WTC11 (cell line): ENCODE data around the gene GIT1.

Experiments
- CREB1 ChIP-seq: sonication (generic); formaldehyde crosslinking; IDR thresholded peaks from 2 replicates; pipeline ENCODE4 v1.8.0; 2023; ENCODE audit warnings: mild to moderate bottlenecking, missing genetic modification reagents
- ESRRA ChIP-seq: sonication (generic); formaldehyde crosslinking; IDR thresholded peaks from 2 replicates; pipeline ENCODE4 v1.8.1; 2022; ENCODE audit warnings: mild to moderate bottlenecking, missing genetic modification reagents, borderline replicate concordance
- ETV6 ChIP-seq: sonication (generic); formaldehyde crosslinking; IDR thresholded peaks from 2 replicates; pipeline ENCODE4 v1.8.1; 2022; ENCODE audit warnings: mild to moderate bottlenecking, missing genetic modification reagents
- GABPB1 ChIP-seq: sonication (generic); formaldehyde crosslinking; IDR thresholded peaks from 2 replicates; pipeline ENCODE4 v1.8.1; 2023; ENCODE audit warnings: mild to moderate bottlenecking, missing genetic modification reagents
- MAX ChIP-seq: sonication (generic); formaldehyde crosslinking; IDR thresholded peaks from 2 replicates; pipeline ENCODE4 v1.8.0; 2022; ENCODE audit warnings: mild to moderate bottlenecking, missing genetic modification reagents
- NFYB ChIP-seq: sonication (generic); formaldehyde crosslinking; conservative IDR thresholded peaks from 2 replicates; pipeline ENCODE4 v1.8.0; 2022; ENCODE audit warnings: low read depth, missing genetic modification reagents
- TEAD4 ChIP-seq: sonication (generic); formaldehyde crosslinking; IDR thresholded peaks from 2 replicates; pipeline ENCODE4 v1.8.0; 2022; ENCODE audit warnings: mild to moderate bottlenecking, missing genetic modification reagents
- ZNF232 ChIP-seq: sonication (generic); formaldehyde crosslinking; IDR thresholded peaks from 2 replicates; pipeline ENCODE4 v1.8.0; 2022; ENCODE audit warnings: mild to moderate bottlenecking, missing genetic modification reagents
- TF ChIP-seq, protein P1 (sequence below): fragments of 200-600 bp; IDR thresholded peaks from 2 replicates; pipeline ENCODE4 v1.8.0; 2022; ENCODE audit warnings: antibody characterized with exemption
- TF ChIP-seq, protein P2 (sequence below): sonication (generic); formaldehyde crosslinking; IDR thresholded peaks from 2 replicates; pipeline ENCODE4 v1.8.1; 2023; ENCODE audit warnings: mild to moderate bottlenecking, missing genetic modification reagents
- TF ChIP-seq, protein P3 (sequence below): fragments of 250-450 bp; sonication (Bioruptor Pico); conservative IDR thresholded peaks from 2 replicates; pipeline ENCODE4 v1.9.0; 2021; ENCODE audit warnings: mild to moderate bottlenecking
- TF ChIP-seq, protein P4 (sequence below): sonication (generic); formaldehyde crosslinking; IDR thresholded peaks from 2 replicates; pipeline ENCODE4 v1.8.1; 2022; ENCODE audit warnings: low read depth, mild to moderate bottlenecking, moderate library complexity, missing genetic modification reagents, borderline replicate concordance

- no peak for TF ChIP-seq MAX (CRISPR knock-in tag)
- TF ChIP-seq, protein P1, sequence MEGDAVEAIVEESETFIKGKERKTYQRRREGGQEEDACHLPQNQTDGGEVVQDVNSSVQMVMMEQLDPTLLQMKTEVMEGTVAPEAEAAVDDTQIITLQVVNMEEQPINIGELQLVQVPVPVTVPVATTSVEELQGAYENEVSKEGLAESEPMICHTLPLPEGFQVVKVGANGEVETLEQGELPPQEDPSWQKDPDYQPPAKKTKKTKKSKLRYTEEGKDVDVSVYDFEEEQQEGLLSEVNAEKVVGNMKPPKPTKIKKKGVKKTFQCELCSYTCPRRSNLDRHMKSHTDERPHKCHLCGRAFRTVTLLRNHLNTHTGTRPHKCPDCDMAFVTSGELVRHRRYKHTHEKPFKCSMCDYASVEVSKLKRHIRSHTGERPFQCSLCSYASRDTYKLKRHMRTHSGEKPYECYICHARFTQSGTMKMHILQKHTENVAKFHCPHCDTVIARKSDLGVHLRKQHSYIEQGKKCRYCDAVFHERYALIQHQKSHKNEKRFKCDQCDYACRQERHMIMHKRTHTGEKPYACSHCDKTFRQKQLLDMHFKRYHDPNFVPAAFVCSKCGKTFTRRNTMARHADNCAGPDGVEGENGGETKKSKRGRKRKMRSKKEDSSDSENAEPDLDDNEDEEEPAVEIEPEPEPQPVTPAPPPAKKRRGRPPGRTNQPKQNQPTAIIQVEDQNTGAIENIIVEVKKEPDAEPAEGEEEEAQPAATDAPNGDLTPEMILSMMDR = no peak
- TF ChIP-seq, protein P2, sequence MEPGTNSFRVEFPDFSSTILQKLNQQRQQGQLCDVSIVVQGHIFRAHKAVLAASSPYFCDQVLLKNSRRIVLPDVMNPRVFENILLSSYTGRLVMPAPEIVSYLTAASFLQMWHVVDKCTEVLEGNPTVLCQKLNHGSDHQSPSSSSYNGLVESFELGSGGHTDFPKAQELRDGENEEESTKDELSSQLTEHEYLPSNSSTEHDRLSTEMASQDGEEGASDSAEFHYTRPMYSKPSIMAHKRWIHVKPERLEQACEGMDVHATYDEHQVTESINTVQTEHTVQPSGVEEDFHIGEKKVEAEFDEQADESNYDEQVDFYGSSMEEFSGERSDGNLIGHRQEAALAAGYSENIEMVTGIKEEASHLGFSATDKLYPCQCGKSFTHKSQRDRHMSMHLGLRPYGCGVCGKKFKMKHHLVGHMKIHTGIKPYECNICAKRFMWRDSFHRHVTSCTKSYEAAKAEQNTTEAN (CRISPR knock-in tag) = no peak
- TF ChIP-seq ETV6 (CRISPR knock-in tag) = no peak
- TF ChIP-seq TEAD4 (CRISPR knock-in tag) = no peak
- no peak for TF ChIP-seq NFYB (CRISPR knock-in tag)
- TF ChIP-seq, protein P3, sequence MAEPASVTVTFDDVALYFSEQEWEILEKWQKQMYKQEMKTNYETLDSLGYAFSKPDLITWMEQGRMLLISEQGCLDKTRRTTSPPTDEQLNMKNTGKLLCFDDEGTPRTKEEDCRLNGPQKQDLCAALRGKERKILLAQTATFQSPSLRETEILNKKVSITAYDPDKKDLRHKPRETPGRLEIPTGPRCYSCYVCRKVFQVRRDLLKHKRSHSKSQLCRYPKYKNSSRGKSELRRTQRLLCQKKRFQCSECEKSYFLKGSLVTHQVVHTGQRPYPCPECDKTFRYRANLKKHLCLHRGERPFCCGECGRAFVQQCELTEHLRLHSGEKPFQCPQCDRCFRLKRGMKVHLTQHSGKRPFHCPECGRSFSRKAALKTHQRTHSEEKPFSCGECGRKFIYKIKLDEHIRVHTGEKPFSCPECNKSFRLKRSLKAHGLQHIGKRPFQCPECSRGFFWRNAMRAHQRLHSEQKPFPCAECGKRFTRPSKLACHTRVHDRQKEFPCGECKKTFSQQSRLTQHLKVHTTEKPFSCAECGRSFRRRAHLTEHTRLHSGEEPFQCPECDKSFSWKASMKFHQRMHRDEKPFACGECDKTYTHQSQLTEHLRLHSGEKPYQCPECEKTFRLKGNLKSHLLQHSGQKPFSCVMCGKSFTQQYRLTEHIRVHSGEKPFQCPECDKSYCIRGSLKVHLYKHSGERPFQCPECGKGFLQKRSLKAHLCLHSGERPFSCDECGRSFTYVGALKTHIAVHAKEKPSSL (CRISPR knock-in tag) = no peak
- no peak for TF ChIP-seq CREB1 (CRISPR knock-in tag)
- TF ChIP-seq, protein P4, sequence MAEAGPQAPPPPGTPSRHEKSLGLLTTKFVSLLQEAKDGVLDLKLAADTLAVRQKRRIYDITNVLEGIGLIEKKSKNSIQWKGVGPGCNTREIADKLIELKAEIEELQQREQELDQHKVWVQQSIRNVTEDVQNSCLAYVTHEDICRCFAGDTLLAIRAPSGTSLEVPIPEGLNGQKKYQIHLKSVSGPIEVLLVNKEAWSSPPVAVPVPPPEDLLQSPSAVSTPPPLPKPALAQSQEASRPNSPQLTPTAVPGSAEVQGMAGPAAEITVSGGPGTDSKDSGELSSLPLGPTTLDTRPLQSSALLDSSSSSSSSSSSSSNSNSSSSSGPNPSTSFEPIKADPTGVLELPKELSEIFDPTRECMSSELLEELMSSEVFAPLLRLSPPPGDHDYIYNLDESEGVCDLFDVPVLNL = no peak
- no peak for TF ChIP-seq ZNF232 (CRISPR knock-in tag)
- no peak for TF ChIP-seq ESRRA (CRISPR knock-in tag)
- TF ChIP-seq GABPB1 (CRISPR knock-in tag) = no peak
These were observed 13.7 kb upstream of the GIT1 start for GRCh38 chr17:29603109-29603674.
